ENCODE measurements around the gene SRC. TPM values are rescaled to one million over a fixed set of nuclear protein-coding genes. Genes with fewer than 3 reads are reported as not detected.

SRC gene
- total and polyA plus RNA-seq, 2 donors (not counting 3 experiments of a cell fraction or from before 2014, with no cell fraction given) = 22.6 to 29.4 TPM

GRCh38 chr20:37360391-37361115 lies 14.6 kb downstream of the SRC start:
- Histone ChIP-seq H3K27me3 (ENCODE audit: control insufficient read depth in 2 of 2, insufficient read depth in 2 of 2, low read length in 2 of 2) (no peaks in the 10 kb centered on the region), H2AFZ (ENCODE audit: low read depth, low read length) (no peak overlapping the region), H3K9me1 (replicated peaks; ENCODE audit: control insufficient read depth, extremely low read depth, insufficient read depth, low read length) (no peaks in the 10 kb centered on the region), H3K27ac (ENCODE audit: insufficient read depth, low read depth, low read length) (no peak overlapping the region), H3K9me3 (replicated peaks; ENCODE audit: control insufficient read depth, insufficient read depth, low read length) (no peaks in the 10 kb centered on the region), H4K20me1 (replicated peaks; ENCODE audit: control insufficient read depth, extremely low read depth, insufficient read depth, low read length) (no peaks in the 10 kb centered on the region), H3K4me3 (replicated peaks in 1 of 3; ENCODE audit: insufficient read depth in 1 of 3, low read depth in 1 of 3, low read length in 3 of 3) (no peak overlapping the region), H3K36me3 (ENCODE audit: control insufficient read depth in 2 of 2, extremely low read depth in 1 of 2, insufficient read depth in 2 of 2, low read length in 2 of 2) (peaks cover 1 to 5% of the 10 kb centered on the region in 2 experiments), H3K4me2 (ENCODE audit: insufficient read depth, low read length) (no peak overlapping the region), H3K9ac (replicated peaks; ENCODE audit: extremely low read depth, insufficient read depth, low read length) (no peak overlapping the region), H3K79me2 (ENCODE audit: control insufficient read depth, insufficient read depth, low read length) (peaks cover 64% of the 10 kb centered on the region), H3K4me1 (ENCODE audit: control insufficient read depth, extremely low read depth, insufficient read depth, low read length) (no peaks in the 10 kb centered on the region)
- TF ChIP-seq, protein P1, sequence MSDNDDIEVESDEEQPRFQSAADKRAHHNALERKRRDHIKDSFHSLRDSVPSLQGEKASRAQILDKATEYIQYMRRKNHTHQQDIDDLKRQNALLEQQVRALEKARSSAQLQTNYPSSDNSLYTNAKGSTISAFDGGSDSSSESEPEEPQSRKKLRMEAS (IDR thresholded peaks at IDR 0.05; ENCODE audit: insufficient read depth, insufficient read length) = no peak
- TF ChIP-seq POLR2AphosphoS5 (IDR thresholded peaks at IDR 0.05; ENCODE audit: insufficient read depth, low read depth, low read length) = no peak
- no peak for TF ChIP-seq CTCF (IDR thresholded peaks at IDR 0.05; ENCODE audit: extremely low read depth in 1 of 2, insufficient read depth in 1 of 2, low read depth in 1 of 2, low read length in 2 of 2)
- TF ChIP-seq JUN (IDR thresholded peaks at IDR 0.05; ENCODE audit: borderline replicate concordance, insufficient read depth, insufficient read length, low read depth) = no peak
- no peak for TF ChIP-seq MYC (IDR thresholded peaks at IDR 0.05; ENCODE audit: low read depth, low read length)
- no peak for TF ChIP-seq FOS (IDR thresholded peaks at IDR 0.05; ENCODE audit: borderline replicate concordance, insufficient read depth, low read length)
- TF ChIP-seq EZH2 (IDR thresholded peaks at IDR 0.05; ENCODE audit: borderline replicate concordance, low read depth, low read length, severe bottlenecking) = no peak
- no peak for TF ChIP-seq GATA2 (IDR thresholded peaks at IDR 0.05; ENCODE audit: insufficient read depth, insufficient read length, low read depth, low read length)
- no peak for TF ChIP-seq POLR2A (IDR thresholded peaks at IDR 0.05; ENCODE audit: low read depth, low read length)
- BruUV-seq (replicated peaks) = no TSS peak
- FAIRE-seq = no peak
- no peak for DNase-seq (ENCODE audit: low read depth, low spot score)
- POLR2A ChIA-PET = no interaction called here
- intact Hi-C loops (cut with micrococcal nuclease) (no loop called here), dilution Hi-C loops (cut with MboI; ENCODE audit: extremely low pct_ligation_motif_present, low sequenced_read_pairs) (no loop called here)
- CTCF ChIA-PET = interaction anchor here (0.7 to 1.3 kb wide), 2 partner anchors 13 to 85 kb away, joined by 3 read pairs; no protein-coding TSS in a partner anchor

All from endothelial cell of umbilical vein (primary cell).